Muscle layer of colon (tissue), 2 donors: Measurements from ENCODE around the gene ERGIC1.
A peak's percentile ranks its signal among the peaks of the same experiment; 100 is the strongest.

ENCODE experiments used
- H3K27ac ChIP-seq: one replicate; pipeline ENCODE4 v1.7.0; 2013; ENCODE audit warnings: low read depth, mild to moderate bottlenecking, low read length, moderate library complexity
- H3K27me3 ChIP-seq, 2 donors: one replicate each; pipeline ENCODE4 v1.7.0; 2013; ENCODE audit warnings: low read length in 2 of 2, mild to moderate bottlenecking in 2 of 2; ENCODE audit not compliant: insufficient read depth in 2 of 2, control insufficient read depth in 1 of 2
- H3K36me3 ChIP-seq: one replicate; pipeline ENCODE4 v1.7.0; 2013; ENCODE audit warnings: mild to moderate bottlenecking, low read length; ENCODE audit not compliant: insufficient read depth
- H3K4me1 ChIP-seq: one replicate; pipeline ENCODE4 v1.7.0; 2013; ENCODE audit warnings: mild to moderate bottlenecking, low read length; ENCODE audit not compliant: insufficient read depth
- H3K4me3 ChIP-seq, 2 donors: one replicate each; pipeline ENCODE4 v1.7.0; 2013; ENCODE audit warnings: low read length in 2 of 2, low read depth in 1 of 2, mild to moderate bottlenecking in 1 of 2, moderate library complexity in 1 of 2
- H3K9ac ChIP-seq: one replicate; pipeline ENCODE4 v1.7.0; 2013; ENCODE audit warnings: low read length
- H3K9me3 ChIP-seq: one replicate; pipeline ENCODE4 v1.7.0; 2013; ENCODE audit warnings: mild to moderate bottlenecking, low read length
- donor health status: abdominal sarcoma.
- donor health status: Adenocarcinoma of cecum.

ERGIC1 gene

DNA sequence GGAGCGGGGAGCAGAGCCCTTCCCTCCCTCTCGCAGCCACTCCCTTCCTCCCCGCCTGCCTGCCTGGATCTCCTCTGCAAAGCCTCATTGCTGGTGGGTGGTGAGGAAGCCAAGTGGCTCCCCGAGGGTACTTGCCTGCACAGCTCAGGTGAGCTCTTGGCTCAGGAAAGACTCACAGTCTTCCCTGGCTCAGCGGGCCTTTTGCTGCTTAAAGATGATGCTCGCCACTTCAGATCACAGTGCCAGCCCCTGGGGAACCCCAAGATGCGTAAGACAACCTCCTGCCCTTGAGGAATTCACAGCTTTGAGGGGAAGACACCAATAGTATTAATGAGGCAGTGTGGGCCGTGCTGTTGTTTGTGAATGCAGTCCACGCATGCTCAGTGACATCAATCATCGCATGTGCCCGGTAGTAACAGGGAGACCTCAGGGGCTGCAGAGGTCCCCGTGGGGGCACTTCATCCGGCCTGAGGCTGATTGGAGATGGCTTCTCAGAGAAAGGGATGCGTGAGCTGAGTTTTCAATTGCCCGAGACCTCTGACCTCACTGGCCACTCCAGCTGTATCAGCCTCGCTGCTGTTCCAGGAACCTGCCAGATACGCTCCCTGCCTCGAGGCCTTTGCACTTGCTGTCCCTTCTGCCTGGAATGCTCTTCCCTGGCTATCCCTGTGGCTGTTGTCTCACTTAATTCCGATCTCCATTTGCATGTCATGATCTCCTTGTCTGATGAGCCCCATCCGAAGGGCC is 36.8 kb downstream of the ERGIC1 start:
- Histone ChIP-seq H3K36me3 (no peaks in the 10 kb centered on the region), H3K9ac (peak overlapping the region; percentile 39), H3K27me3 (no peaks in the 10 kb centered on the region), H3K9me3 (no peaks in the 10 kb centered on the region), H3K27ac (peak overlapping the region; percentile 97), H3K4me3 (no peak overlapping the region), H3K4me1 (peaks cover 87% of the 10 kb centered on the region)

DNA sequence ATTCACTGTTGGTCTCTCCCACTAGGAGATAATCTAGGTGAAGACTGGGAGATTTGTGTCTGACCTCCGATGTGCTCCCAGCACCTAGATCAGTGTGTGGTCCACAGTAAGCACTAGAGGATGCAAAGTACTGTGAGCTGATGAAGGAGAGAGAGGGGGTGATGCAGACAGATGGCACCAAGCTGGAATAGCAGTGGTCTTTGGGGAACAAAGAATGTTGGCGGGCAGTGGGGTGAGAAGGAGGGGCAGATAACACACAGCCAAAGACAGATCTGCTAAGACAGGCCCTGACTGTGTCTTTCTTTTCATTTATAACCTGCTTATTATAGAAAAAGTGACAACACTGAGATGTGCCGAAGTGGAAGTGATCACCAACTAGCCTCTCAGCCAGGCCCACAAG is 37.5 kb downstream of the ERGIC1 start:
- no peak overlapping the region for H3K4me3 ChIP-seq
- H3K4me1 ChIP-seq: peaks cover 83% of the 10 kb centered on the region
- no peaks in the 10 kb centered on the region for H3K9me3 ChIP-seq
- H3K27ac ChIP-seq: peak overlapping the region; percentile 97
- no peaks in the 10 kb centered on the region for H3K27me3 ChIP-seq
- H3K9ac ChIP-seq: peak overlapping the region; percentile 39
- no peaks in the 10 kb centered on the region for H3K36me3 ChIP-seq

DNA sequence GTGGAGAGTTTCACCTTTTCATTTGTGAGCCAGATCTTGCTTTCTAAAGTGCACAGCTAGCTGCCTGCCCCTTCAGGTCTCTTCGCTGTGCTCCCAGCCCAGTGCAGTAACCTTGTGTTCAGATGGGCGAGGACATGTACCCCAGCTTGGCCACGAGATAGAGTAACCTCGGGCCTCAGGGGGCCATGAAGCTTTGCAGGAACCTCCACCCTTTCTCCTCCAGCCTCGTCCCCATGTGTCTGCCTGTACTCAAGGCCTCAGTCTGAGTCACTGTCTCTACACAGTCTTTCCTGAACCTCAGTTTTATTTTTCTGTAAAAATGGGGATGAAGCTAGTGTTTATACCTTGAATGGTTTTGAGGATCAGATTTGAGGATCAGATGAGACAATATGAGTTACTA is 37.9 kb downstream of the ERGIC1 start:
- no peaks in the 10 kb centered on the region for H3K27me3 ChIP-seq
- no peaks in the 10 kb centered on the region for H3K9me3 ChIP-seq
- H3K4me3 ChIP-seq: no peak overlapping the region
- no peaks in the 10 kb centered on the region for H3K36me3 ChIP-seq
- H3K9ac ChIP-seq: peak overlapping the region; percentile 39
- H3K27ac ChIP-seq: peak overlapping the region; percentile 97
- H3K4me1 ChIP-seq: peaks cover 79% of the 10 kb centered on the region

DNA sequence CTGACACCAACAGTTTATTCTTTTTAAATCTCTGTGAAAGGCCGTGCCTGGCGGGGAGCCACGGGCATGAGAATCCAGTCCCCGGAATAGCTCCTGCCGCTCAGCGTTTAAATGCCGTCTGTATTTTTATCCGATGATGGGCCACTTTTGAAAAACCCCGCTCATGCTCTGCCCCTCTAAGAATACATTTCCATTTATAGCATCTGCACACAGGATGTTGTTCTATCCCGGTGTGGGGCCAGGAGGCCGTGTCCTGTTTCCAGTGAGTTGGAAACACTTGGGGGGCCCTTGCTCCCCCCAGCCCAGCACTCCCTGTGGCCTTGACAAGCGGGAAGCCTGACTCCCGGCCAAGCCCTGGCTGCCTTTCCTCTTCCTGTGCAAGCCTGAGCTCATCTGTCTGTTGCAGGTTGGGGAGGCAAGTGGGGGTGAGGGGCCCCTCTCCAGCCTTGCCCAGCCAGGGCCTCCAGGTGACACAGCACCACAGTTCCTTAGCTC is 39.0 kb downstream of the ERGIC1 start:
- H3K9me3 ChIP-seq: no peaks in the 10 kb centered on the region
- peak overlapping the region; percentile 39 for H3K9ac ChIP-seq
- H3K4me3 ChIP-seq: no peak overlapping the region
- peak overlapping the region; percentile 97 for H3K27ac ChIP-seq
- H3K36me3 ChIP-seq: no peaks in the 10 kb centered on the region
- no peaks in the 10 kb centered on the region for H3K27me3 ChIP-seq
- H3K4me1 ChIP-seq: peaks cover 68% of the 10 kb centered on the region

DNA sequence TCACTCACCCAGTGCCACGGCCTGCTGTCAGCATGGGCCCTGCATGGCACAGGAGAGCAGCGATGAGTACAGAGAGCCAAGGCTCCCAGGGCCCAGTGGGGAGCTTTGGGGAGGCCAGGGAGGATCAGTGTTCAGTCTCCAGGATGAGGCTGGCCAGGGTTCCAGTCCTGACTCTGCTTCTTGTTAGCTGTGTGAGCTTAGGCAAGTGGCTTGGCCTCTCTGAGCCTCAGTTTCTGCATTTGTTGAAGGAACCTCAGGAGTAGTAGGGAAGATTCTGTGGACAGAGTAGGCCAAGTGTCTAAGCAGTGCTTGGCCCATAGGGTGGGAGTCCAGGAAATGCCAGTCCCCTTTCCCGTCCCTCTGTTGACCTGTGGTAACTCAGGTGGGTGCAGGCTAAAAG is 39.5 kb downstream of the ERGIC1 start:
- Histone ChIP-seq H3K36me3 (no peaks in the 10 kb centered on the region), H3K9me3 (no peaks in the 10 kb centered on the region), H3K27ac (peak overlapping the region; percentile 97), H3K9ac (peak overlapping the region; percentile 39), H3K27me3 (no peaks in the 10 kb centered on the region), H3K4me3 (no peak overlapping the region), H3K4me1 (peaks cover 64% of the 10 kb centered on the region)

DNA sequence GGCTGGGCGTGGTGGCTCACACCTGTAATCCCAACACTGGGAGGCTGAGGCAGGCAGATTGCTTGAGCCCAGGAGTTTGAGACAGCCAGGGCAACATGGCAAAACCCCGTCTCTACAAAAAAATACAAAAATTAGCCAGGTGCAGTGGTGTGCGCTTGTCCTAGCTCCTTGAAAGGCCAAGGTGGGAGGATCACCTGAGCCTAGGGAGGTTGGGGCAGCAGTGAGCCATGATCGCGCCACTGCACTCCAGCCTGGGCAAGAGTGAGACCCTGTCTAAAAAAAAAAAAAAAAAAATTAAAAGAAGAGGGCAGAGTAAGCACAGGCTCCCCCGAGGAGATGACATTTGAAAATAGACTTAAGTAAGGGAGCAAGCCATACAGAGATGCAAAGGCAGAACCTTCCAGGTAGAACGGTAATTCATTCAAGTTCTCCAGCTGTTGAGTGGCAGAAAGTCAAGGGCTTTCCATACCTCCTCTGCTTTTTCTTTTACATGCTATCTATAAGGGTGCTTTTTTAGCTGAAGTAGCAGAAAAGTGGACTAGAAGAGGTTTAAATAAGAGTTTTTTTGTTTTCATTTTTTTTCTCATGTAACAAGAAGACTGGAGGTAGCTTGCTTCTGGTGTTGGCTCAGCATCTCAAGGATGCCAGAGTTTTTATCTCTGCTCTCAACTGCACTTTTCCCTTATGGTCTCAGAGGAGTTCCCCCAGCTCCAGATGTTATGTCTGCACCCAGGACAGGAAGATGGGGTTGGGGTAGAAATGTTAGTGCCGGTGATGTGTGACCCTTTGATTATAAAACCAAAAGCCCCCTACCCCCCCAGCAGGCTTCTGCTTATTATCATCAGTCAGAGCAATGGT is 40.8 kb downstream of the ERGIC1 start:
- H3K4me1 ChIP-seq: peaks cover 55% of the 10 kb centered on the region
- no peaks in the 10 kb centered on the region for H3K9me3 ChIP-seq
- H3K27me3 ChIP-seq: no peaks in the 10 kb centered on the region
- H3K9ac ChIP-seq: no peak overlapping the region
- no peak overlapping the region for H3K4me3 ChIP-seq
- H3K36me3 ChIP-seq: no peaks in the 10 kb centered on the region
- no peak overlapping the region for H3K27ac ChIP-seq

DNA sequence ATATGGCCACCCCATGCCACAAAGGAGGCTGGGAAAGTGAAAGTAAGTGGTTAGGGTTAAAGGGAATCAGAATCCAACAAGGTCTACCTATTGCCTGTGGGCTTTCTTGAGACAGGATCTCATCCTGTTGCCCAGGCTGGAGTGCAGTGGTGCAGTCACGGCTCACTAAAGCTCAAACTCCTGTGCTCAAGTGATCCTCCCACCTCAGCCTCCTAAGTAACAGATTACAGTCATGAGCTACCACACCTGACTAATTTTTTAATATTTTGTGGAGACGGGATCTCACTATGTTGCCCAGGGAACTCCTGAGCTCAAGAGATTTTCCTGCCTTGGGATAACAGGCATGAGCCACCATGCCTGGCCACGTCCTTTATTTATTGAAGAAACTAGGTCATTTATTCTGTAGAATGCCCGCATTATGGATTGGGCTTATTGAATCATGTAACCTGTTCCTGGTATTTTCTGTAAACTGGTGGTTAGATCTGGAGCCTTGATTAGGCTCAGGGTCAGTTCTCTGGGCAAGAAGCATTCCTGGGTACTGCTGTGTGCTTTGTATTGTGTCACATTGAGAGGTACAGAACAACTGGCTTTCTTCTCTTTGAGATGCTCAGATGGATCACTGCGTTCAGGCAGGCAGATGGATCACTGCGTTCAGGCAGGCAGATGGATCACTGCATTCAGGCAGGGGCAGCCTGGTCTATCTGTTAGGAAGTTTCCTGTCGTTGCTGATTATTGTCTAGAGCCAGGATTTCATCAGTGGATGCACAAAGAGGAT is 41.6 kb downstream of the ERGIC1 start:
- Histone ChIP-seq H3K4me3 (no peak overlapping the region), H3K9ac (no peak overlapping the region), H3K9me3 (no peaks in the 10 kb centered on the region), H3K4me1 (peaks cover 47% of the 10 kb centered on the region), H3K36me3 (no peaks in the 10 kb centered on the region), H3K27ac (no peak overlapping the region), H3K27me3 (no peaks in the 10 kb centered on the region)

DNA sequence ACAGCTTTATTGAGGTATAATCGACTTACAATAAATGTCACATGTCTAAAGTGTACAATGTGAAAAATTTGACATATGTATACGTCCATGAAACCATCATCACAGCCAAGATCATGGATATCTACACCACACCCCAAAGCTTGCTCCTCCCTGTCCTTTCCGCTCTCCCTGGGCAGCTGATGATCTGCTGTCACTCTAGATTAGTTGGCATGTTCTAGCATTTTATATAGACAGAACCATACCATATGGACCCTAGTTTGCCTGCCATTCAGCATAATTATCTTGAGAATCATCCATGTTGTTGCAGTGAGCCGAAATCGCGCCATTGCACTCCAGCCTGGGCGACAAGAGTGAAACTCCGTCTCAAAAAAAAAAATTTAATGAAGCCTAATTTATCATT is 42.5 kb downstream of the ERGIC1 start:
- Histone ChIP-seq H3K4me3 (no peak overlapping the region), H3K9ac (no peak overlapping the region), H3K27ac (no peak overlapping the region), H3K4me1 (peaks cover 38% of the 10 kb centered on the region), H3K36me3 (no peaks in the 10 kb centered on the region), H3K27me3 (no peaks in the 10 kb centered on the region), H3K9me3 (no peaks in the 10 kb centered on the region)

DNA sequence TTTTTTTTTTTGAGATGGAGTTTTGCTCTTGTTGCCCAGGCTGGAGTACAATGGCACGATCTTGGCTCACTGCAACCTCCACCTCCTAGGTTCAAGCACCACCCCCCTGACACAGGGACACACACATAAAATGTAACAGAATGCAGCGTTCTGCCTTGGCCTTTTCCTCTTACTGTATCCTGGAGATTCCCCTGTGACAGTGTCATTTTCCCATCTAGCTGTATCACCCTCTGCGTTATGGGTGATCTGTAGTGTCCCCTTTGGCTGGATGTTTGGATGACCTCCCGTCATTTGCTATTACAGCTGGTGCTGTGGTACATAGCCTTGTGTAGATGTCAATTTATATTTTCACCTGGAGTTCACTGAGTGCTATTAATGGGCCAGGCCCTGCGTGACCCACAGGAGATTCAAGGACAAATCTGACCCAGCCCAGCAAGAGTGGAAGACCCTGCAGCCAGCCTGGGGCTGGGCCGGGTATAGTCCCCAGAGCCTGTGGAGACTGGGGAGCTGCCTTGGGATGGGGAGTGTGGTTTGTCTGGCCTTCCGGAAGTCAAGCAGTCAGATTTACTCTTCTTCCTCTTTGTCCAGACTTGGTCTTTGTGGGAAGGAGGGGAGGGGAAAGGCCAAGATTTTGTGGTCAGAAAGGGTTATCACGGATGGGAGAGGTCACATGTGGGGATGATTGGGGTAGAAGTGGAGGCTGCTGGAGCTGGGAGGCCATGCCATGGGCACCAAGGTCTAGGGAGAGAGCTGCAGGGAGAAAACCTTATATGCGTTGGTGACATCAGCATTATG is 43.6 kb downstream of the ERGIC1 start:
- Histone ChIP-seq H3K36me3 (no peaks in the 10 kb centered on the region), H3K9me3 (no peaks in the 10 kb centered on the region), H3K9ac (no peak overlapping the region), H3K4me1 (peaks cover 27% of the 10 kb centered on the region), H3K27me3 (no peaks in the 10 kb centered on the region), H3K4me3 (no peak overlapping the region), H3K27ac (no peak overlapping the region)

DNA sequence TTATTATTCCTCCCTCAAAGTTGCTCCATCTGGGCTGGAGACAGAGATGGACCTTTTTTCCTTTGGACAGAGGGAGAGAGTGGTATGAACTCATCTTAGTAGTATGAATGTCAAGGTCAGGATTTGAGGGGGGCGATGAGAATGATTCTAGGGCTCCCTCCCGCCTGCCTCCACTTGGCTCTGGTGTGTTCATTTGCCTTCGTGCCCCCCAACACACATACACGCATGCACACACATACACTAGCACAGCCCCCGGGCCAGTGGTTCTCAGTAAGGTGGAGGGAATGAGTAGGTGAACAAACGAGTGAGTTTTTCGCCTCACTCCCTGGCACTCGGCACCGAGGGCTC is 44.5 kb downstream of the ERGIC1 start:
- Histone ChIP-seq H3K27ac (no peak overlapping the region), H3K4me1 (peaks cover 18% of the 10 kb centered on the region), H3K27me3 (no peaks in the 10 kb centered on the region), H3K4me3 (no peak overlapping the region), H3K9ac (no peak overlapping the region), H3K36me3 (no peaks in the 10 kb centered on the region), H3K9me3 (no peaks in the 10 kb centered on the region)
